GM19395 (cell line): ENCODE data around the gene EDN2.

Source experiments
- ATAC-seq: cut with Tn5 transposase; IDR thresholded peaks from one replicate; pipeline ENCODE4 v1.9.1; 2021; ENCODE audit warnings: mild to moderate bottlenecking, moderate library complexity; ENCODE audit not compliant: unreplicated experiment

The EDN2 gene

GRCh38 chr1:41518471-41518870, 34.0 kb upstream of the EDN2 start:
- no peak for ATAC-seq

- ATAC-seq, result no peak
Observed at GRCh38 chr1:41517062-41517438, 32.6 kb upstream of the EDN2 start.

- ATAC-seq, result peak; percentile 79
Observed at GRCh38 chr1:41516168-41517061, 31.9 kb upstream of the EDN2 start.

GRCh38 chr1:41515778-41516167, 31.3 kb upstream of the EDN2 start:
- no peak for ATAC-seq

- ATAC-seq, result no peak
Observed at GRCh38 chr1:41515131-41515678, 30.7 kb upstream of the EDN2 start.

- ATAC-seq, result no peak
Observed at GRCh38 chr1:41514381-41514780, 29.9 kb upstream of the EDN2 start.

- ATAC-seq, result no peak
Observed at GRCh38 chr1:41513383-41513735, 28.9 kb upstream of the EDN2 start.

GRCh38 chr1:41512701-41513382, 28.4 kb upstream of the EDN2 start:
- ATAC-seq, result no peak

GRCh38 chr1:41511239-41511540, 26.7 kb upstream of the EDN2 start:
- no peak for ATAC-seq

GRCh38 chr1:41510531-41511238, 26.2 kb upstream of the EDN2 start:
- ATAC-seq, result no peak

GRCh38 chr1:41509270-41509671, 24.8 kb upstream of the EDN2 start:
- ATAC-seq, result no peak

- no peak for ATAC-seq
Observed at GRCh38 chr1:41508290-41508689, 23.8 kb upstream of the EDN2 start.

GRCh38 chr1:41507836-41508235, 23.4 kb upstream of the EDN2 start:
- ATAC-seq, result no peak

GRCh38 chr1:41507110-41507720, 22.7 kb upstream of the EDN2 start:
- ATAC-seq, result no peak

- no peak for ATAC-seq
Observed at GRCh38 chr1:41504114-41505035, 19.9 kb upstream of the EDN2 start.

GRCh38 chr1:41503538-41504113, 19.1 kb upstream of the EDN2 start:
- ATAC-seq, result no peak

- no peak for ATAC-seq
Observed at GRCh38 chr1:41502912-41503311, 18.4 kb upstream of the EDN2 start.

- ATAC-seq, result no peak
Observed at GRCh38 chr1:41501581-41501980, 17.1 kb upstream of the EDN2 start.

- no peak for ATAC-seq
Observed at GRCh38 chr1:41500781-41501518, 16.5 kb upstream of the EDN2 start.
